Measurements from ENCODE around the gene CX3CR1.

The CX3CR1 gene

DNA sequence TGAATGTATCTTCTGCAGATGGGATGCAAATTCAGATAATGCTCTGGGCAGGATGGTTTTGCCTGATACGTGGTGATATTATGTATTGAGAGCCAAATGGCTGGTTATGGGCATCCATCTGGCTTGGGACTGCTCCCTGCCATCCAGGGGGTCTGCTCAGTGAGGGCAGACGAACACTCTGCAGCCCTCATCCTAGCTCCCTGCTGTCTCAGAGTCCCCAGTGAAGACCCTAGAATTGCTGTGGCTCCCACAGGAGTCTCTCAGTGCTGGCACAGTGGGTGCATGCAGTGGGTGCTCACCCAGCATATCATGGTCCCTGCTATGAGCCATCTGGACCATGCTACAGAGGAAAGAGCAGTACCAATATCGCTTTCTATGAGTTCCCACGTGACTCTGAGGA, 10.3 kb downstream of the CX3CR1 start:
- Histone ChIP-seq H3K9ac (no peak overlapping the region), H3K27ac (no peak overlapping the region), H3K27me3 (ENCODE audit: control insufficient read depth, insufficient read depth, low read length) (no peaks in the 10 kb centered on the region), H3K79me2 (no peaks in the 10 kb centered on the region), H3K4me1 (no peaks in the 10 kb centered on the region), H2AFZ (no peak overlapping the region), H3K36me3 (ENCODE audit: control insufficient read depth, insufficient read depth, low read length) (no peaks in the 10 kb centered on the region), H3K4me3 (ENCODE audit: low read depth, low read length) (no peak overlapping the region), H3K4me2 (ENCODE audit: low read length) (no peak overlapping the region), H3K9me3 (ENCODE audit: control insufficient read depth, low read length) (no peaks in the 10 kb centered on the region)
- TF ChIP-seq CTCF (IDR thresholded peaks at IDR 0.05), result no peak

- Histone ChIP-seq H3K4me3 (ENCODE audit: low read depth, low read length) (no peak overlapping the region), H2AFZ (no peak overlapping the region), H3K4me2 (ENCODE audit: low read length) (no peak overlapping the region), H3K9ac (no peak overlapping the region), H3K79me2 (no peaks in the 10 kb centered on the region), H3K27me3 (ENCODE audit: control insufficient read depth, insufficient read depth, low read length) (no peaks in the 10 kb centered on the region), H3K4me1 (no peaks in the 10 kb centered on the region), H3K36me3 (ENCODE audit: control insufficient read depth, insufficient read depth, low read length) (no peaks in the 10 kb centered on the region), H3K9me3 (ENCODE audit: control insufficient read depth, low read length) (no peaks in the 10 kb centered on the region), H3K27ac (no peak overlapping the region)
- no peak for TF ChIP-seq CTCF (IDR thresholded peaks at IDR 0.05)
Measured at GRCh38 chr3:39268549-39268900, 11.3 kb downstream of the CX3CR1 start.

DNA sequence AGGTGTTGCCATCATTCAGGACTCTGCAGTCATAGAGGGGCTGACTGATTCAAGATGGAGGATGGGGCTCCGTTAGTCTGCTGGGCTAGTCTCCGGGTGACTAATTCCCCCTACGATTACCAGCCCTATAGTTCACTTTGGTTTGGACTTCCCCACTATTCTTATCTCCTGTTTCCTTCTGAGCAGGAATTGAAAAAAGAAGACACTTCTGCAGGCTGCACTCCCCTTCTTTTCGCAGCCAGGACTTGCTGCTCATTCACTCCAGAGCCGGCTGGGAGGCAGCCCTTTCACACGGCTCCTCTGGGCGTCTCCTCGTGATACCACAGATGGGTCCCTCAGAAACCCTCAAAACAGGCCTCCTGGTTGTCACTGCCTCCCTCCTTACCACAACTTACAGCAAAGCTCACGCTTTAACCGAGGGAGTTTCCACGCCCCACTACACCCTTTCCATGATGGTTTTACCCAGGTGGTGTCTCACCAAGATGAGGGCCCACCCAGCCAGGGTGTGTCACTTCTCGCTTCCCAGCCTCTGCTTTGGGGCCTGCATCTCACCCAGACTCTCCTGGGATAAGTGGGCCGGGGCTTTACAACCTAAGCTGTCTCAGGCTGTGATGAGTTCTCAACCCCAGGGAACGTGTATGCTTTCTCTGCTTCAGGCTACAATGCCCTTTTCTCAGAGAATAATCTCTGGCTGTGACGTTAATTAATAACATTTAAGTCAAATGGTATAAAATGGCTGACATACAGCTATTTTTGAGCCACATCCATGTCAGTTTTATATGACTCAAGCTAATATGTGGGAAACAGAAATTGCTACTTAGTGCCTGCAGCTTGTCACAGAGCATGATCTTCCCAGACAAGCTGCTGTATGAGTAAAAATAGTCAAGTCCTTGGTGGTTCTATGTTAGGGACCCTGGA, 11.9 kb downstream of the CX3CR1 start:
- H3K4me3 ChIP-seq (ENCODE audit: low read depth, low read length), result no peak overlapping the region
- no peak for TF ChIP-seq CTCF (IDR thresholded peaks at IDR 0.05)
- no peak overlapping the region for H3K9ac ChIP-seq
- H2AFZ ChIP-seq, result no peak overlapping the region
- H3K4me2 ChIP-seq (ENCODE audit: low read length), result no peak overlapping the region
- H3K27me3 ChIP-seq (ENCODE audit: control insufficient read depth, insufficient read depth, low read length), result no peaks in the 10 kb centered on the region
- H3K79me2 ChIP-seq, result no peaks in the 10 kb centered on the region
- no peaks in the 10 kb centered on the region for H3K4me1 ChIP-seq
- no peaks in the 10 kb centered on the region for H3K9me3 ChIP-seq (ENCODE audit: control insufficient read depth, low read length)
- no peaks in the 10 kb centered on the region for H3K36me3 ChIP-seq (ENCODE audit: control insufficient read depth, insufficient read depth, low read length)
- no peak overlapping the region for H3K27ac ChIP-seq

DNA sequence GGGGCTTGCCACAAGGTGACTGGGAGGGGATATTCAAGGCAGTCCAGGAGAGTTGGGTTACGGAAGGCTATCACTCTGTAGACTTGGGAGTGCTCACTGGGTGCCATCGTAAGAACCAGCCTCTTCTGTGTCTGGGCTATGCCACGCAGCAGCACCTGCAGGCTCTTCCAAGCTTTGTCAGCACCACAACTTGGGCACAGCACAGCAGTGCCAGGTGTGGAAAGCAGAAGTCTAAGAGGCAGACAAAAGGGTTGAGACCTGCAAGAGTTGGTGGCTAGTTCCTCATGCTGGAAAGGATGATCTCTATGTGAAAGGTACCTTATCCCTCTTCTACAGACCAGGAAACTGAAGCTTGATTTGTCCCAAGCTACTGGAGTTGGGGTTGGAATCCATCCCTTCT, 15.8 kb downstream of the CX3CR1 start:
- no peaks in the 10 kb centered on the region for H3K79me2 ChIP-seq
- H3K36me3 ChIP-seq (ENCODE audit: control insufficient read depth, insufficient read depth, low read length), result no peaks in the 10 kb centered on the region
- no peak overlapping the region for H3K4me2 ChIP-seq (ENCODE audit: low read length)
- no peak overlapping the region for H2AFZ ChIP-seq
- no peak overlapping the region for H3K27ac ChIP-seq
- H3K9ac ChIP-seq, result no peak overlapping the region
- no peak overlapping the region for H3K4me3 ChIP-seq (ENCODE audit: low read depth, low read length)
- no peaks in the 10 kb centered on the region for H3K9me3 ChIP-seq (ENCODE audit: control insufficient read depth, low read length)
- H3K27me3 ChIP-seq (ENCODE audit: control insufficient read depth, insufficient read depth, low read length), result no peaks in the 10 kb centered on the region
- TF ChIP-seq CTCF (IDR thresholded peaks at IDR 0.05), result no peak
- no peaks in the 10 kb centered on the region for H3K4me1 ChIP-seq

- Histone ChIP-seq H3K9me3 (ENCODE audit: control insufficient read depth, low read length) (no peaks in the 10 kb centered on the region), H3K27ac (no peak overlapping the region), H2AFZ (no peak overlapping the region), H3K4me2 (ENCODE audit: low read length) (no peak overlapping the region), H3K79me2 (no peaks in the 10 kb centered on the region), H3K4me3 (ENCODE audit: low read depth, low read length) (no peak overlapping the region), H3K9ac (no peak overlapping the region), H3K36me3 (ENCODE audit: control insufficient read depth, insufficient read depth, low read length) (no peaks in the 10 kb centered on the region), H3K4me1 (no peaks in the 10 kb centered on the region), H3K27me3 (ENCODE audit: control insufficient read depth, insufficient read depth, low read length) (no peaks in the 10 kb centered on the region)
- no peak for TF ChIP-seq CTCF (IDR thresholded peaks at IDR 0.05)
Measured at GRCh38 chr3:39263576-39263975, 16.3 kb downstream of the CX3CR1 start.
